HUES64 (cell line): ENCODE measurements around the gene HOXB5.

Experiments
- H3K27ac ChIP-seq: 2 replicates; pipeline ENCODE4 v1.7.0; 2013; ENCODE audit warnings: low read depth, low read length, inconsistent platforms
- H3K27me3 ChIP-seq: 2 replicates; pipeline ENCODE4 v1.6.1; 2013; ENCODE audit warnings: mild to moderate bottlenecking, low read length; ENCODE audit not compliant: insufficient read depth
- H3K36me3 ChIP-seq: 2 replicates; pipeline ENCODE4 v1.6.1; 2013; ENCODE audit warnings: mild to moderate bottlenecking, low read length; ENCODE audit not compliant: insufficient read depth
- H3K4me1 ChIP-seq: 2 replicates; pipeline ENCODE4 v1.6.1; 2013; ENCODE audit warnings: mild to moderate bottlenecking, low read length, moderate library complexity; ENCODE audit not compliant: insufficient read depth
- H3K4me3 ChIP-seq: 2 replicates; pipeline ENCODE4 v1.5.1; 2013; ENCODE audit warnings: mild to moderate bottlenecking, low read length, moderate library complexity
- H3K9ac ChIP-seq: 2 replicates; pipeline ENCODE4 v1.6.1; 2013; ENCODE audit warnings: mild to moderate bottlenecking, low read depth, low read length
- H3K9me3 ChIP-seq: 2 replicates; pipeline ENCODE4 v1.6.1; 2013; ENCODE audit warnings: low read depth, low read length; ENCODE audit not compliant: insufficient read depth
- WGBS: fragments of 150-250, 120-280 bp; methylation state at CpG from one replicate; pipeline ENCODE4 v1.1.7; 2013; ENCODE audit warnings: missing lambda C conversion rate; 5-methylcytosine and 5-hydroxymethylcytosine counted together

Gene HOXB5

GRCh38 chr17:48558057-48558830 lies 35.3 kb downstream of the HOXB5 start:
- no peaks in the 10 kb centered on the region for H3K9me3 ChIP-seq
- peaks cover 100% of the 10 kb centered on the region for H3K27me3 ChIP-seq
- no peak overlapping the region for H3K27ac ChIP-seq
- no peaks in the 10 kb centered on the region for H3K36me3 ChIP-seq
- no peak overlapping the region for H3K9ac ChIP-seq
- 12% methylated on average over 13 of the region's 13 CpGs for WGBS
- no peaks in the 10 kb centered on the region; the same call in 1 of the 2 replicates for H3K4me1 ChIP-seq
- no peak overlapping the region for H3K4me3 ChIP-seq

- Histone ChIP-seq H3K27me3 (peaks cover 100% of the 10 kb centered on the region), H3K27ac (no peak overlapping the region)
- 13% methylated on average over 7 of the region's 7 CpGs for WGBS
These were observed 36.8 kb downstream of the HOXB5 start for GRCh38 chr17:48556576-48557401.

GRCh38 chr17:48556229-48556575 lies 37.4 kb downstream of the HOXB5 start:
- no peaks in the 10 kb centered on the region for H3K9me3 ChIP-seq
- no peak overlapping the region for H3K9ac ChIP-seq
- no peak overlapping the region for H3K4me3 ChIP-seq
- H3K36me3 ChIP-seq = no peaks in the 10 kb centered on the region
- 3% methylated on average over 4 of the region's 5 CpGs for WGBS
- peaks cover 100% of the 10 kb centered on the region for H3K27me3 ChIP-seq
- H3K27ac ChIP-seq = no peak overlapping the region
- peaks cover 8% of the 10 kb centered on the region; the same call in 1 of the 2 replicates for H3K4me1 ChIP-seq

More at GRCh38 chr17:48556576-48557401, 36.8 kb downstream of the HOXB5 start:
- Histone ChIP-seq H3K36me3 (no peaks in the 10 kb centered on the region), H3K9me3 (no peaks in the 10 kb centered on the region), H3K4me3 (no peak overlapping the region), H3K9ac (no peak overlapping the region), H3K4me1 (peaks cover 8% of the 10 kb centered on the region; the same call in 1 of the 2 replicates)

GRCh38 chr17:48555258-48556228 lies 38.0 kb downstream of the HOXB5 start:
- Histone ChIP-seq H3K9ac (no peak overlapping the region), H3K9me3 (no peaks in the 10 kb centered on the region), H3K36me3 (no peaks in the 10 kb centered on the region), H3K4me1 (peaks cover 8% of the 10 kb centered on the region), H3K4me3 (peak overlapping the region; percentile 29; the same call in 1 of the 2 replicates), H3K27me3 (peaks cover 100% of the 10 kb centered on the region), H3K27ac (no peak overlapping the region)
- under 1% methylated on average over 35 of the region's 36 CpGs for WGBS

- 1% methylated on average over 42 of the region's 44 CpGs for whole genome bisulfite sequencing
- H3K27me3 ChIP-seq = peaks cover 100% of the 10 kb centered on the region
- H3K4me1 ChIP-seq = peaks cover 13% of the 10 kb centered on the region
- peak overlapping the region; percentile 29 for H3K4me3 ChIP-seq
- H3K36me3 ChIP-seq = no peaks in the 10 kb centered on the region
- H3K9ac ChIP-seq = no peak overlapping the region; the same call in 1 of the 2 replicates
- no peak overlapping the region for H3K27ac ChIP-seq
- H3K9me3 ChIP-seq = no peaks in the 10 kb centered on the region
These were observed 38.9 kb downstream of the HOXB5 start for GRCh38 chr17:48554412-48555257.

- H3K27me3 ChIP-seq = peaks cover 100% of the 10 kb centered on the region
- no peaks in the 10 kb centered on the region for H3K36me3 ChIP-seq
- no peaks in the 10 kb centered on the region for H3K9me3 ChIP-seq
- WGBS = 22% methylated on average over 1 of the region's 1 CpG
- no peak overlapping the region; the same call in 1 of the 2 replicates for H3K4me3 ChIP-seq
- peaks cover 21% of the 10 kb centered on the region for H3K4me1 ChIP-seq
- H3K27ac ChIP-seq = no peak overlapping the region
- no peak overlapping the region for H3K9ac ChIP-seq
These were observed 39.8 kb downstream of the HOXB5 start for GRCh38 chr17:48553826-48554225.

- H3K36me3 ChIP-seq = no peaks in the 10 kb centered on the region
- peaks cover 100% of the 10 kb centered on the region for H3K27me3 ChIP-seq
- H3K4me1 ChIP-seq = peaks cover 26% of the 10 kb centered on the region
- no peak overlapping the region for H3K4me3 ChIP-seq
- 18% methylated on average over 5 of the region's 5 CpGs for WGBS
- H3K9me3 ChIP-seq = no peaks in the 10 kb centered on the region
- no peak overlapping the region for H3K9ac ChIP-seq
- H3K27ac ChIP-seq = no peak overlapping the region
These were observed 40.4 kb downstream of the HOXB5 start for GRCh38 chr17:48553190-48553547.

- Histone ChIP-seq H3K9ac (no peak overlapping the region), H3K4me1 (peaks cover 31% of the 10 kb centered on the region), H3K4me3 (no peak overlapping the region), H3K27ac (no peak overlapping the region), H3K9me3 (no peaks in the 10 kb centered on the region), H3K27me3 (peaks cover 100% of the 10 kb centered on the region), H3K36me3 (no peaks in the 10 kb centered on the region)
- 5% methylated on average over 6 of the region's 11 CpGs for WGBS
These were observed 41.0 kb downstream of the HOXB5 start for GRCh38 chr17:48552466-48553189.

- H3K9me3 ChIP-seq = no peaks in the 10 kb centered on the region
- peaks cover 39% of the 10 kb centered on the region for H3K4me1 ChIP-seq
- H3K36me3 ChIP-seq = no peaks in the 10 kb centered on the region
- no peak overlapping the region for H3K4me3 ChIP-seq
- no peak overlapping the region for H3K9ac ChIP-seq
- H3K27me3 ChIP-seq = peaks cover 100% of the 10 kb centered on the region
- 6% methylated on average over 47 of the region's 47 CpGs for WGBS
- no peak overlapping the region for H3K27ac ChIP-seq
These were observed 41.7 kb downstream of the HOXB5 start for GRCh38 chr17:48551596-48552465.
